Endothelial cell of umbilical vein (primary cell): ENCODE results near the gene MYO18A. TPM values are rescaled to one million over a fixed set of nuclear protein-coding genes. Genes with fewer than 3 reads are reported as not detected.

Experiments
- BruUV-seq: library from RNA; stranded (reverse); fragments of 400-500 nt; replicated peaks from 2 replicates; lab custom pipeline; 2021; lab: Mats Ljungman, UMichigan
- CTCF ChIA-PET: fragments of 300-600, 350-600 bp; sonication (Branson Sonifier 250); formaldehyde crosslinking; loops from one replicate; lab custom pipeline; 2021; ENCODE audit warnings: antibody characterized with exemption, inconsistent platforms; lab: Charles Lee
- POLR2A ChIA-PET: fragments of 300-600, 350-600 bp; sonication (Branson Sonifier 250); formaldehyde crosslinking; loops from one replicate; lab custom pipeline; 2021; ENCODE audit warnings: antibody characterized with exemption, inconsistent platforms; lab: Charles Lee
- DNase-seq: peaks from one replicate; pipeline ENCODE4 v3.0.0-alpha.2; 2011; ENCODE audit warnings: low read depth, low spot score
- FAIRE-seq: peaks from 2 replicates; lab custom pipeline; 2011; peaks lifted over from hg19 to GRCh38; lab: Jason Lieb, UNC
- H2AFZ ChIP-seq: 2 replicates; pipeline ENCODE4 v1.6.0; 2012; ENCODE audit warnings: low read depth, low read length, control low read depth, inconsistent platforms
- H3K27ac ChIP-seq: 2 replicates; pipeline ENCODE4 v1.5.1; 2011; ENCODE audit warnings: low read depth, mild to moderate bottlenecking, control low read depth, low read length, moderate library complexity; ENCODE audit not compliant: insufficient read depth
- H3K27me3 ChIP-seq, 2 experiments: 2 replicates each; pipeline versions ENCODE4 v1.6.0 to v1.6.1; 2011; ENCODE audit warnings: low read length in 2 of 2, mixed read lengths in 1 of 2; ENCODE audit not compliant: control insufficient read depth in 2 of 2, insufficient read depth in 2 of 2
- H3K36me3 ChIP-seq, 2 experiments: 2 replicates in 1 of 2; 3 replicates in 1 of 2; pipeline ENCODE4 v1.5.1; 2011; ENCODE audit warnings: low read length in 2 of 2, mild to moderate bottlenecking in 1 of 2, moderate library complexity in 1 of 2; ENCODE audit not compliant: control insufficient read depth in 2 of 2, insufficient read depth in 2 of 2; ENCODE audit errors: extremely low read depth in 1 of 2
- H3K4me1 ChIP-seq: 3 replicates; pipeline ENCODE4 v1.5.1; 2011; ENCODE audit warnings: mild to moderate bottlenecking, low read length; ENCODE audit not compliant: control insufficient read depth, insufficient read depth; ENCODE audit errors: extremely low read depth
- H3K4me2 ChIP-seq: 2 replicates; pipeline ENCODE4 v1.6.1; 2011; ENCODE audit warnings: low read length, control low read depth, mixed read lengths; ENCODE audit not compliant: insufficient read depth
- H3K4me3 ChIP-seq, 3 experiments: fragments of 200-600 bp in 1 of 3; sonication (generic), shearing (Covaris generic) in 1 of 3; replicated peaks in 1 of 3; 2 replicates each; pipeline ENCODE4 v1.5.1; 2011 to 2016; ENCODE audit warnings: control low read depth in 3 of 3, low read length in 3 of 3, mild to moderate bottlenecking in 2 of 3, inconsistent platforms in 1 of 3, low read depth in 1 of 3, moderate library complexity in 1 of 3; ENCODE audit not compliant: insufficient read depth in 1 of 3
- H3K79me2 ChIP-seq: 2 replicates; pipeline ENCODE4 v1.6.0; 2012; ENCODE audit warnings: low read length, inconsistent platforms; ENCODE audit not compliant: control insufficient read depth, insufficient read depth
- H3K9ac ChIP-seq: replicated peaks from 2 replicates; pipeline ENCODE3; 2011; ENCODE audit warnings: low read length, control low read depth; ENCODE audit not compliant: insufficient read depth; ENCODE audit errors: extremely low read depth
- H3K9me1 ChIP-seq: replicated peaks from 3 replicates; pipeline ENCODE4 v1.6.0; 2011; ENCODE audit warnings: mild to moderate bottlenecking, low read length; ENCODE audit not compliant: control insufficient read depth, insufficient read depth; ENCODE audit errors: extremely low read depth
- H3K9me3 ChIP-seq: replicated peaks from 2 replicates; pipeline ENCODE4 v1.5.1; 2012; ENCODE audit warnings: low read length, inconsistent platforms; ENCODE audit not compliant: control insufficient read depth, insufficient read depth
- H4K20me1 ChIP-seq: replicated peaks from 2 replicates; pipeline ENCODE3; 2011; ENCODE audit warnings: mild to moderate bottlenecking, low read length; ENCODE audit not compliant: control insufficient read depth, insufficient read depth; ENCODE audit errors: extremely low read depth
- EZH2 ChIP-seq: IDR thresholded peaks from 2 replicates; pipeline ENCODE4 v1.6.1; 2012; ENCODE audit warnings: borderline replicate concordance, low read depth, mild to moderate bottlenecking, moderate library complexity, low read length, inconsistent platforms; ENCODE audit not compliant: severe bottlenecking
- FOS ChIP-seq: IDR thresholded peaks from 2 replicates; pipeline ENCODE4 v1.6.1; 2011; ENCODE audit warnings: mild to moderate bottlenecking, low read length, moderate library complexity, borderline replicate concordance; ENCODE audit not compliant: insufficient read depth
- GATA2 ChIP-seq: IDR thresholded peaks from 2 replicates; pipeline ENCODE4 v1.7.0; 2011; ENCODE audit warnings: low read depth, mild to moderate bottlenecking, moderate library complexity, mixed read lengths, low read length; ENCODE audit not compliant: insufficient read length, insufficient read depth
- JUN ChIP-seq: IDR thresholded peaks from 2 replicates; pipeline ENCODE4 v1.6.1; 2011; ENCODE audit warnings: borderline replicate concordance, low read depth; ENCODE audit not compliant: insufficient read length, insufficient read depth
- MYC ChIP-seq: IDR thresholded peaks from one replicate; pipeline ENCODE4 v1.6.1; 2011; ENCODE audit warnings: mild to moderate bottlenecking, low read depth, low read length
- POLR2A ChIP-seq: IDR thresholded peaks from 2 replicates; pipeline ENCODE4 v1.6.1; 2012; ENCODE audit warnings: low read depth, mild to moderate bottlenecking, control low read depth, low read length
- POLR2AphosphoS5 ChIP-seq: IDR thresholded peaks from 2 replicates; pipeline ENCODE4 v1.6.1; 2012; ENCODE audit warnings: low read depth, mild to moderate bottlenecking, control low read depth, low read length, moderate library complexity; ENCODE audit not compliant: insufficient read depth
- dilution Hi-C: fragments of 300-500 bp; cut with MboI; formaldehyde crosslinking; loops from one replicate; pipeline ENCODE4 v1.15.0; 2019; ENCODE audit warnings: low sequenced_read_pairs; ENCODE audit not compliant: extremely low pct_ligation_motif_present
- intact Hi-C: fragments of 100-400 bp; cut with micrococcal nuclease; formaldehyde crosslinking; loops from one replicate; pipeline ENCODE4 v1.10.0; 2022
- polyA plus RNA-seq, 4 experiments: library from polyadenylated mRNA; depleted of rRNA in 3 of 4; stranded (reverse) in 3 of 4; unstranded in 1 of 4; fragments of >200 nt; gene quantifications; 2 replicates each; pipeline versions ENCODE4 v1.2.1 to v1.2.3, GENCODE V29; 2011 to 2012; ENCODE audit warnings: missing spikeins in 1 of 4
- total RNA-seq: library from RNA; stranded (reverse); gene quantifications from 2 replicates; pipeline ENCODE4 v1.2.3, GENCODE V29; 2021
- TF ChIP-seq, protein P1 (sequence below): IDR thresholded peaks from 2 replicates; pipeline ENCODE4 v1.6.1; 2011; ENCODE audit not compliant: insufficient read depth, insufficient read length
- TF ChIP-seq, protein P2 (sequence below), 2 donors: IDR thresholded peaks; 1 replicate in 1 of 2; 2 replicates in 1 of 2; pipeline ENCODE4 v1.5.1; 2011; ENCODE audit warnings: low read length in 2 of 2, mild to moderate bottlenecking in 2 of 2, moderate library complexity in 2 of 2, control low read depth in 1 of 2, inconsistent platforms in 1 of 2, low read depth in 1 of 2; ENCODE audit not compliant: insufficient read depth in 1 of 2; ENCODE audit errors: extremely low read depth in 1 of 2

MYO18A gene
- total and polyA plus RNA-seq, 2 donors (not counting 3 experiments of a cell fraction or from before 2014, with no cell fraction given): 3.9 to 28.3 TPM

DNA sequence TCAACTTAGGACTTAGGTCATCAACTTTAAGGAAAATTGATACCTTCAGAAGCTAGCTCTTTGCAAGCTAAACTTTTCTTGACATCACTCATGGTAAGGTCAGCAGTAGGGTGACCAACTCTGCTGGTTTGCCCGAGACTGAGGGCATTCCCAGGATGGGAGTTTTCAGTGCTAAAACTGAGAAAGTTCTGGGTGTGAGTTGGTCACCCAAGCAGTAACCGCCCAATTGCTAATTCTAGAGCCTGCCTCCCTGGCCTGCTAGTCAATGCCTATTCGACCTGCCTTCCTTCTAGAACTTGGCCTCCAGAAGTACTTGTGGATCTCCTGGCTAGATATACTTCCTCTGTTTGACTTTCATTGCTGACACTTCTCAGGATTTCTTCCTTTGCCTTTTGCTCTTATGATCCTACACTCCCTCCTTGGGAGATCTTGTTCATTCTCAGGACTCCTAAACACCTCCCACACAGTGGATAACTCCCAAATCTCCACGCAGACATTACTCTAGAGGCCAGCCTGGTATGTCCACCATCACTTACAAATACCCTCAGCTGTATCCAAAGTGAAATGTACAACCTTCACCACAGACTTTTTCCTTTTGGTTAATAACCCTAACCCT is 10.5 kb upstream of the MYO18A start:
- Histone ChIP-seq H3K27me3 (peaks cover 10% of the 10 kb centered on the region in 2 experiments), H3K4me3 (no peak overlapping the region), H3K27ac (no peak overlapping the region), H3K9me3 (no peaks in the 10 kb centered on the region), H4K20me1 (no peaks in the 10 kb centered on the region), H3K4me2 (no peak overlapping the region), H3K36me3 (no peaks in the 10 kb centered on the region), H3K4me1 (no peaks in the 10 kb centered on the region), H3K79me2 (no peaks in the 10 kb centered on the region), H3K9me1 (no peaks in the 10 kb centered on the region), H2AFZ (no peak overlapping the region), H3K9ac (no peak overlapping the region)
- no peak for FAIRE-seq
- ChIA-PET CTCF (interaction anchor here (2.0 to 3.3 kb wide), 2 partner anchors 10 kb away, joined by 10 to 33 read pairs; partner anchors contain the start of gene MYO18A), POLR2A (interaction anchor here (0.8 kb wide), 1 partner anchor 35 kb away, joined by 4 read pairs; no protein-coding TSS in a partner anchor)
- no peak for DNase-seq
- BruUV-seq: no TSS peak
- dilution Hi-C loops (no loop called here), intact Hi-C loops (no loop called here)
- TF ChIP-seq JUN (no peak), POLR2A (no peak), EZH2 (no peak), GATA2 (no peak), MYC (no peak), POLR2AphosphoS5 (no peak), FOS (no peak)
- TF ChIP-seq, protein P1, sequence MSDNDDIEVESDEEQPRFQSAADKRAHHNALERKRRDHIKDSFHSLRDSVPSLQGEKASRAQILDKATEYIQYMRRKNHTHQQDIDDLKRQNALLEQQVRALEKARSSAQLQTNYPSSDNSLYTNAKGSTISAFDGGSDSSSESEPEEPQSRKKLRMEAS: no peak
- TF ChIP-seq, protein P2, sequence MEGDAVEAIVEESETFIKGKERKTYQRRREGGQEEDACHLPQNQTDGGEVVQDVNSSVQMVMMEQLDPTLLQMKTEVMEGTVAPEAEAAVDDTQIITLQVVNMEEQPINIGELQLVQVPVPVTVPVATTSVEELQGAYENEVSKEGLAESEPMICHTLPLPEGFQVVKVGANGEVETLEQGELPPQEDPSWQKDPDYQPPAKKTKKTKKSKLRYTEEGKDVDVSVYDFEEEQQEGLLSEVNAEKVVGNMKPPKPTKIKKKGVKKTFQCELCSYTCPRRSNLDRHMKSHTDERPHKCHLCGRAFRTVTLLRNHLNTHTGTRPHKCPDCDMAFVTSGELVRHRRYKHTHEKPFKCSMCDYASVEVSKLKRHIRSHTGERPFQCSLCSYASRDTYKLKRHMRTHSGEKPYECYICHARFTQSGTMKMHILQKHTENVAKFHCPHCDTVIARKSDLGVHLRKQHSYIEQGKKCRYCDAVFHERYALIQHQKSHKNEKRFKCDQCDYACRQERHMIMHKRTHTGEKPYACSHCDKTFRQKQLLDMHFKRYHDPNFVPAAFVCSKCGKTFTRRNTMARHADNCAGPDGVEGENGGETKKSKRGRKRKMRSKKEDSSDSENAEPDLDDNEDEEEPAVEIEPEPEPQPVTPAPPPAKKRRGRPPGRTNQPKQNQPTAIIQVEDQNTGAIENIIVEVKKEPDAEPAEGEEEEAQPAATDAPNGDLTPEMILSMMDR (IDR thresholded peaks at IDR 0.05; ENCODE audit: extremely low read depth in 1 of 2, insufficient read depth in 1 of 2, low read depth in 1 of 2, low read length in 2 of 2): no peak
